Osteocyte (in vitro differentiated cells): ENCODE data around the gene ACYP2. TPM values are rescaled to one million over a fixed set of nuclear protein-coding genes. Genes with fewer than 3 reads are reported as not detected.

Source experiments
- DNase-seq: peaks from one replicate; pipeline ENCODE4 v3.0.0; 2021; ENCODE audit warnings: mixed read lengths; ENCODE audit not compliant: unreplicated experiment; ENCODE audit errors: extremely low spot score
- H3K27ac Mint-ChIP-seq: one replicate; pipeline ENCODE4 v1.8.0; 2021; ENCODE audit warnings: mild to moderate bottlenecking, mixed read lengths; ENCODE audit not compliant: unreplicated experiment
- H3K27me3 Mint-ChIP-seq: one replicate; pipeline ENCODE4 v1.8.0; 2021; ENCODE audit warnings: mixed read lengths; ENCODE audit not compliant: unreplicated experiment
- H3K36me3 Mint-ChIP-seq: one replicate; pipeline ENCODE4 v1.8.0; 2021; ENCODE audit warnings: mixed read lengths; ENCODE audit not compliant: unreplicated experiment
- H3K4me1 Mint-ChIP-seq: one replicate; pipeline ENCODE4 v1.8.0; 2021; ENCODE audit warnings: mixed read lengths; ENCODE audit not compliant: unreplicated experiment
- H3K4me3 Mint-ChIP-seq: one replicate; pipeline ENCODE4 v1.8.0; 2021; ENCODE audit warnings: mild to moderate bottlenecking, moderate library complexity, mixed read lengths; ENCODE audit not compliant: unreplicated experiment
- H3K9me3 Mint-ChIP-seq: one replicate; pipeline ENCODE4 v1.8.0; 2021; ENCODE audit warnings: mixed read lengths; ENCODE audit not compliant: unreplicated experiment
- CTCF ChIP-seq: fragments of 200-600 bp; sonication (generic); IDR thresholded peaks from 2 replicates; pipeline ENCODE4 v1.5.0; 2021; ENCODE audit warnings: antibody characterized with exemption, mild to moderate bottlenecking, moderate library complexity
- total RNA-seq: library from RNA; stranded (reverse); gene quantifications from 2 replicates; pipeline ENCODE4 v1.2.1, GENCODE V29; 2021

The ACYP2 gene
- total RNA-seq, 1 donor from 2014 or later: 10.4 TPM

GRCh38 chr2:54254180-54254579 is 138.8 kb downstream of the ACYP2 start:
- DNase-seq: no peak
- H3K27me3 Mint-ChIP-seq: peaks cover 2% of the 10 kb centered on the region
- no peak overlapping the region for H3K4me3 Mint-ChIP-seq
- no peak overlapping the region for H3K27ac Mint-ChIP-seq
- H3K36me3 Mint-ChIP-seq: peaks cover 4% of the 10 kb centered on the region
- TF ChIP-seq CTCF: no peak
- H3K9me3 Mint-ChIP-seq: no peaks in the 10 kb centered on the region
- H3K4me1 Mint-ChIP-seq: no peaks in the 10 kb centered on the region

DNA sequence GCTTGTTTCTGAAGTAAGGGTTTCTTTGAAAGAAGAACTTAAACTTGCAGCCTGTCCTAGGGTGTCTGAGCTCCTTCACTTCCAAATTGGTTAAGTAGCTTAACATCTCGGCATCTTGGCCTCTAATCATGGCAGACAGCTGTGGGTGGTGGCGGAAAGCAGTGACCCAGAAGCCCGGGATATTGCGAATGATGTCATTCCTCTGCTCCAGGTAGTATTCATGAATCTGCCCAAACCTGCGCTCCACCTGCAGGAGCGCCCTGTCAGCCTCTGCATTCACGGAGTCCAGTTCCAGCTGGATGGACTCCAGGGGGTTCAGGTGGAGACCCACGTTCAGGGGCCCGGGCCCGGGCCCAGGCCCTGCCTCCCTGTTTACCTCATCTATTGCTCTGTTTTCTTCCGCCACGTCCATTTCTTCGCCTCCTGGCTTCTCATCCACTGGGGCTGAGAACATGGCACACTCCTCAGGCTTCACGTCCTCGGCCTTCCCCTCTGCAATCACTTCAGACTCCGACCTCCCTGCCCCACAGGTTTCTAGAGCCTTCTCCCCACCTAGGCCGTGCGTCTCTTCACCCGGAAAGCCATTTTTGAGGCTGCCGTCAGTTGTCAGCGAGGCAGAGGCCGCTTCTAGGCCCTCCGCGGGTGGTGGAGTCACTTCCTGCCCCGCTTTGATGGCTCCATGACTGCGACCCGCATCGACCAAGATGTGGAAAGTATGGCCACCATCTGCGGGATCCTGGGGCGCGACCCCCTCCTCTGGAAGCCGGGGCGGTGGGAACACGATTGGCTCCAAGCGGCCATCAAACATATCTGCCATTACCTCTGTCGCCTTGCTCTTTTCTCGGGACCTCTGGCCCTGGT is 140.0 kb downstream of the ACYP2 start:
- no peak for TF ChIP-seq CTCF
- H3K36me3 Mint-ChIP-seq: peaks cover 4% of the 10 kb centered on the region
- no peaks in the 10 kb centered on the region for H3K27me3 Mint-ChIP-seq
- no peak for DNase-seq
- no peaks in the 10 kb centered on the region for H3K9me3 Mint-ChIP-seq
- no peak overlapping the region for H3K4me3 Mint-ChIP-seq
- no peak overlapping the region for H3K27ac Mint-ChIP-seq
- H3K4me1 Mint-ChIP-seq: no peaks in the 10 kb centered on the region

GRCh38 chr2:54256091-54256694 is 140.8 kb downstream of the ACYP2 start, which contains the start of gene TSPYL6:
Gene TSPYL6 (minus strand): TSS chr2:54256229. CDS start chr2:54256151, 78 bp downstream.
- H3K27ac Mint-ChIP-seq: no peak within 1 kb of the TSS
- peaks cover 4% of the 10 kb centered on the region for H3K36me3 Mint-ChIP-seq
- DNase-seq: no peak
- H3K9me3 Mint-ChIP-seq: no peaks in the 10 kb centered on the region
- H3K4me1 Mint-ChIP-seq: no peaks in the 10 kb centered on the region
- no peaks in the 10 kb centered on the region for H3K27me3 Mint-ChIP-seq
- no peak for TF ChIP-seq CTCF
- H3K4me3 Mint-ChIP-seq: no peak within 1 kb of the TSS

DNA sequence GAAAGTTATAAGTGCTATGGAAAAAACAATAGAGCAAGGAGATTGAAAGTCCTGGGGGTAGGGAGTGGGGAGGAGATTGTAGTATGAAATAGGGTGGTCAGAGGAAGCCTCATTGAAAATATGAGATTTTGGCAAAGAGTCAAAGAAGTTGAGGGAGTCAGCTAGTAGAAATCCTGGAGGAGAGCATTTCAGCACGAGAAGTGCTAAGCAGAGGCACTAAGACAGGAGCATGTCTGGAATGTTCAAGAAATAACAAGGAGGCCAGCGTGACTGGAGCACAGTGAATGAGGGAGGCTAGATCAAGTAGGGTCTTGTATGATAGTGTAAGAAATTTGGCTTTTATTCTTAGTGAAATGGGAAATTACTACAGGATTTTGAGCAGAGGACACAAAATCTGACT is 142.8 kb downstream of the ACYP2 start:
- Mint-ChIP-seq H3K4me1 (peaks cover 3% of the 10 kb centered on the region), H3K4me3 (no peak overlapping the region), H3K36me3 (peaks cover 4% of the 10 kb centered on the region), H3K9me3 (no peaks in the 10 kb centered on the region), H3K27ac (no peak overlapping the region), H3K27me3 (peaks cover 3% of the 10 kb centered on the region)
- no peak for TF ChIP-seq CTCF
- DNase-seq: no peak
